Stimulated activated CD8-positive, alpha-beta memory T cell treated with anti-CD3 and anti-CD28 coated beads, Interleukin-7, amount 100 ng/mL, for 48 hours (primary cell): Measurements from ENCODE around the gene EPB41L1.

Experiments used
- DNase-seq, 2 donors: peaks; one replicate each; pipeline ENCODE4 v3.0.0-alpha.2; 2020; ENCODE audit warnings: low read depth in 1 of 2; ENCODE audit errors: extremely low read depth in 1 of 2

Gene EPB41L1

DNA sequence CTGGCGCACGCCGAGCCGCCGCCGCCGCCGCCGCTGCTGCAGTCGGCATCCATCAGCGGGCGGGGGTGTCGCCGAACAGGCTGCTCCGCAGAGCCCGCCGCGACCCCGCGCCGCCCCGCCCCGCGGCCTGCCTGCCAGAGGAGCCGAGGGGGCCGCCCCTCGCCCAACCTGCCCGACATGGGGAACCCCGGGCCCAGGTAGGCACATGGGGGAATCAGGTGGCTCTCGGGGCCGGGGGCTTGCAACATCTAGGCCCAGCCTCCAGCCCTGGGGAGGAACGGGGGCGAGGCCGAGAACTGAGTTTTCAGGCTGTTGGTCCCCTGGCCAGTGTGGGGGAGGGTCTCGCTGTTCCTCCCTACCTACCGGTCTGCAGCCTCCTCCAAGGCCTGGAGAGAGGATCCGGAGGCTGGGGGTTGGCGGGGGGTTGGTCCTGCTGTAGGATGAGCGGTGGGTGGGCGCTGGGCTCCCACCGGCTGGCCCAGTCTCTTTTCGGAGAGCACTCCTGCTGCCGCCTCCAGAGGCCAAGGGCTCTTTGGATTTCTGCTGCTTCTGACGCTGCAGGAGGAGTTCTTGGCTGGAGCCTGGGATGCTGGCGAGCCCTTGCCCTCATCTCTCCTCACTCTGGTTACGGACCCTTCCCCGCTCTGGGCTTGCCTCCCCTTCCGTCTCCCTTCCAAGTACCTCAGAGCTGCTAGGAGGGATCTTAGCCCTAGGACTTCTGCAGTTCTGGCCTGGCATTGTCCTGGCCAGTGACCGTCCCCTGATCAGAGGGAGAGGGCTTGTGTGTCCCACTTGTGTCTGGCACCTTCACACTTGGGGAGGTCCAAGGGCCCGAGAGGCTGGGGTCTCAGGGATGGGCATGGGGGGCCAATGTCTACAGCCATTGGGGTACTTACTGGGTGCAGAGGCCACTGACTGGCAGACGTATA, at the start of gene EPB41L1:
Gene EPB41L1, plus strand, starts transcription at position 41 of the 929 bp plus-strand sequence. CDS start 19,038 bp downstream, outside the sequence.
- DNase-seq, result no peak

DNA sequence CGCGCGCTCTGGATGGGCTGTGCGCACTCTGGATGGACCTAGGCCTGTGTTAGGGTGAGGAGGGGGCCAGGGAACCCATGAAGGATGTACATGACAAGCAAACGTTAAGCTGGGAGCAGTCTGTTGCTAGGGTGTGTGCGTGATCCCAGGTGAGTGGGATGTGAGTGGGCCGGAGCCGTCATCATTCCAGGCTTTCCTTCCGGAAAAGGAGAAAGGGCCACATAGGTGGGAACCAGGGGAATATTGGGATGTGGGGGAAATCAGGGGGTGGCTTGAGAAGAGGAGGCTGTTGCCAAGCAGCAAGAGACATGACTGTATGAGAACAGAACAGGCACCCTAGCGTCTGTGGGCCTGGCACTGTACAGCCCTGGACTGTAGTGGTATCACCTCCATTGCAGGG, 49.7 kb upstream of the EPB41L1 start:
- no peak for DNase-seq

DNA sequence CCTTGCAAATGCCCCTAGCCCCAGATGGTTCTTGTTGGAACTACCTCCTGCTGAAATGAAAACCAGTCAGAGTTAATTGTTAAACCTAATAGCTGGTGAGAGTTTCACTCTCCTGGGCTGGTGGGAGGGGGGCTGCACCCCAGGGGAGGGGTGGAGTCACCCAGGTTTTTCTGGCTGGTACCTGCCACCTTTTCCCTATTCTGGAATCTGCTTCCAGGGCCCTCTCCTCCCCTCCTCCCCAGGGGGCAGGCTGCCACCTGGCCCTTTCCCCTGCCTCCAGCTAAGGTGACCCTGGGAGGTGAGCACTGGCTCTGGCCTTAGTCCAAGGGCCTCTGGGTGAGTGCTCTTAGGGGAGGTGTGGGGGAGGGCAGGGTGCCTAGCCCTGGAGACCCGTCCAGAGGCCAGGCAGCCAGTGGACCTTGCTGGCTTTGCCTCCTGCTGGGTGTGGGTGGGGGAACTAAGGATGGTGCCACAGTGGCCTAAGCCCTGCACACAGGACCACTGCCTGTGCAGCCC, 48.8 kb upstream of the EPB41L1 start:
- no peak for DNase-seq

DNA sequence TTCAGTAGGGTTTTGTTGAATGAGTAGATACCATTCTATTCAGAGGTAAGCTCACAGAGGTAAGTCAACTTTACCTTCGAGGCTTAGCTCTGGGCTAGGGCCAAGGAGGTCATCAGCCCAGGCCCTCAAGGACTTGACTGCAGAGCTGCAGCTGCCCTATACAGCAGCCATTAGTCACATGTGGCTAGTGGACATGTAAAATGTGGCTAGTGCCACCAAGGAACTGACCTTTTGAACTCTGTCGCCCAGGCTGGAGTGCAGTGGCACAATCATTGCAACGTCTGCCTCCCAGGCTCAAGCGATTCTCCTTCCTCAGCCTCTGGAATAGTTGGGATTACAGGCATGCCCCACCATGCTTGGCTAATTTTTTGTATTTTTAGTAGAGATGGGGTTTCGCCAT, 47.9 kb upstream of the EPB41L1 start:
- DNase-seq, result no peak

DNA sequence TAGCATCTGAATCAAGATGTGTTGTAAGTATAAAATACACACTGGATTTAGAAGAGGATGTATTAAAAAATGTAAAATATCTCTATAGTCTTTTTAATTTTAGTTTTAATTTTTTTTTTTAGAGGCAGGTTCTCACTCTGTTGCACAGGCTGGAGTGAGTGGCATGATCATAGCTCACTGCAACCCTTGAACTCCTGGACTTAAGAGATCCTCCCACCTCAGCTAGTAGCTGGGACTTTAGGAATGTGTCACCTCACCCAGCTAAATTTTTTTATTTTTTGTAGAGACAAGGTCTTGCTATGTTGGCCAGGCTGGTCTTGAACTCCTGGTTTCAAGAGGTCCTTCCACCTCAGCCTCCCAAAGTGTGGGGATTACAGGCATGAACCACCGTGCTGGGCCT, 46.7 kb upstream of the EPB41L1 start:
- DNase-seq, result no peak

DNA sequence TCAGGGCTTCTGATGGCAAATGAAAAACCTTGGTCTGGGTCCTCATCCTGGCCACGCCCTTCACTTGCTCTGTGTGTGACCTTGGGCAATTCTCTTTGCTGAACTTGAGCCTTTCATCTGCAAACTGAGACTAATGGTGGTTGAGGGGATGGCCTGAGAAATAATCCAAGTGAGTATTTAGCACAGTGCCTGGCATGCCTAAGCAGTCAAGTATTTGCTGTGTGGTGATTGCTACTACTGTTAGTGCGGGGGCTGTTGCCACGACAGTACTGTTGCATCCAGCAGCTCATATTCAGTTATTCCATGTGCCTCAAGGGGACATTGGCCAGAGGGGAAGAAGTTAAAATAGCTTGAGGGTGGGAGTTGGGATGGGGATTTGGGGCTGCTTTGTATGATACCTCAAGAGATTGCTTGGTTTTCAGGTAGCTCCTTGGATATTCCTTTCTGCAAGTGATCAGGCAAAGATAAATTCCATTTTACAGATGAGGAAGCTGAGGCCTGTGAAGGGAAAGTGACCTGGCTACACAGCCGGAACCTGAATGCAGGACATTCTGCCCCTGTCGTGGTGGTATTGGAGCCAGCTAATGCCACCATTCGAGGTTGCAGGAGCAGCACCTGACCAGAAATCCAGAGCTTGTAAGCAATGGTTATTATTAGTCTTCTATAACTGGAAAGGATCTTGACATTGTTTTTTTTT, 45.1 kb upstream of the EPB41L1 start:
- no peak for DNase-seq

DNA sequence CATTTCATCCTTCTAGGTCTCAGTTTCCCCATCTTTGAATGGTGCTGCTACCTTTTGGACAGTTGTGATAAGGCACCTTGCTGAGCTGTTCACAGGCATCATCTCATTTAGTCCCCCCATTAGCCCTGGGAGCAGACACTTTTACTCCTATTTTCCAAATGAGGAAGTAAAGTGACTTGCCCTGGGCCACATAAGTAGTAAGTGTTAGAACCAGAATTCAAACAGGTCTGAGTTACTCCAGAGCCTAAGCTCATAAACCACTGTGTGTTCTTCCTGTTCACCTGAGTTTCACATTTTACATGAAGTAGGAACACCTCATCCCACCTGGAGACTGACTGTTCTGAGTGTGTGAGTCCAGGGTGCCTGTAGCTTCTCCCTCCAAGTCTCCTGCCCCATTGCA, 43.5 kb upstream of the EPB41L1 start:
- no peak for DNase-seq

DNA sequence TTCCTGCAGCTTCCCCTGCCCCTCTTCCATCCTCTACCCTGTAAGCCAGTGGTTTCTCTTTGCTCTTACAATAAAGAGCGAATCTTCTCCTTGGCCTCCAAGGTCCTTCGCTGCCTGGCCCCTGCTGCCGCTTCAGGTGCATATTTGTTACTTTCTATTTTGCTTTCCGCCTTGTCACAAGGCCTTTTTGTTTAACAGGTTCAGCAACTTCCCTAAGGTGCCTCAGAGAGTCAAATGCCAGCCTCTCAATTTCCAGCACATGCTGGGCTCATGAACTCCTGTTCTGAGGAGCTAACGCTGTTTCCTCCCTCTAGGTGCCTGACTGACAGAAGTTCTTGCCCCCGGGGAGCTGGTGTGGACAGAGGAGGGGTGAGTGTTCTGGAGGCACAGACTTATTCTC, 42.4 kb upstream of the EPB41L1 start:
- no peak for DNase-seq

DNA sequence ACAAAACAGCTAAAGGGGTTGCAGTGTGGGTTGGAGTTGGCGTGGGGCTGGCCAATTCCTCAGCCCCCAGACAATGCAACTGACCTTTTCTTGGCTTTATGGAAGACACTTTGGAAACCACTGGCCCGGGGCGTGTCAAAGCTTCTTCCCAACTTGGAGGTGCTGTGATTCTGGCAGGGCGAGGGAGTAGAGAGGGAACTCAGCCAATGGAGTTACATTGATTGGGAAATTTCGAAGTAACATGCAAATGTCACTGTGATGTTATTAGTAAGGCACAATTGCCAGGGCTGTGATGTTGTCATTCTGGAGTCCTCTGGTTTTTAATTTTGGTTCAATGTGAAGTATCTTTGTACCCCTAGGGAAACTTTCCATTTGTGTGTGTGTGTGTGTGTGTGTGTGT, 41.5 kb upstream of the EPB41L1 start:
- no peak for DNase-seq

DNA sequence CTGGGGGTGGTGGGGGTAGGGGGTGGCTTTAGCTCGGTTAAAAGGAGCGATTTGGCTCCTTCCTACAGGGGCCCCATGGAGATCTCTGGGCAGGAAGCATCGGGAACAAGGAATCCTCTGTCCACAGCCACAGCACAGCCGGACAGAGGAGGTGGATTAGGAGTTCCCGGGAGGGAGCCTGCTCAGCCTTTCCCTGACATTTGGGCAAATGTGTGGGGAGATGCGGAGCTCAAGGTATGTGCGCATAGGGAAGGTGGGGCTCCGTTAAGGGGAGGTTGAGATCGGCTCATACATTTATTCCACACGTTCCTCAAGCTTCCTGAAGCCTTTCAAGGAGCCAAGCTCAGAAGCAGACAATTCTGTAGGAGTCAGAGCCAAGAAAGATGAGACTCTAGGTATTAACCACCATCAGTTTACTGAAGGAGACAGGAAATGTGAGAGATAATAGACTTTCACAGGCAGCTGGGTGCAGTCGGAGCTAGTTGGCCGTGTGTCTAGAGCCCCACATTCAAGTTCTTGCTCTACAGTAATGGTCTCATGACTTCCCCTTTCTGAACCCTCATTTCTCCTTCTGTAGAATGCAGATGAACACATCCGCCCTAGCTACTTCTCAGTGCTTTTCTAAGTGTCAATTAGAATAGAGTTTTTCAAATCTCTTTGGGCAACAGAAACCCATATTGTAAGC, 40.8 kb upstream of the EPB41L1 start:
- DNase-seq, result no peak

DNA sequence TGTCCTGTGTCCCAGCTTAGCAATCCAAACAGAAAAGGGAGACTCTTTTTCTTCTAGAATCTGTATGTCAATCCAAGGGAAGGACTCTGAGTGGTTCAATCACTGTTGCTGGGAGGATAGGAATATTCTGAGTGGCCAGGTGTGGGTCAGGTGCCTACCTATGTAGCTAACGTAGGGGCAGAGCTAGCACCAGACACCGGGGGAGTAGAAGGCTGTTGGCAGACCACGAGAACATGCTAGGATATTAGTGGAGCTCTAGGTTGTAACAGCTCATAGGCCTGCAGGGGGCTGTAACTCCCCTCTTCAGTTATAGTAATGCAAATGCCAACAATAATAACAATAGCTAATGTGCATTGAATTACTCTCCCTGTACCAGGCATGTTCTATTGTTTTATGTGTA, 39.8 kb upstream of the EPB41L1 start:
- DNase-seq, result no peak

DNA sequence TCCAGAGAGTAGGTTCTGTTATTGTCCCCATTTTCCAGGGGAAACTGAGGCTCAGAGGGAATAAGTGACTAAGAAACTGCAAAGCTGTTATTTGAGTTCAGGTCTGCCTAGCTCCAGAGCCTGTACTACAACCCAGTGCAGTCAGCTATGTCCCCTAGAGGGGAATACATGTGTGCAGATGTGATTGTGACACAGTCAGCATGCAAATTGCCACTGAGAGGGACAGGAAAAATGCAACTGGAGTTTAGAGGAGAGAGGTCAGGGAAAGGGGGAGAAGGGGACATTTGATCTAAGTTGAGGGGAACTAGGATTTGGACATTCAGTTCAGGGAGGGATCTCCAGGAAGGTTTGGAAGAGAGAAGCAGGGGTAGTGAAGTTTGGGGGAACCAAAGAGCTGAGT, 38.6 kb upstream of the EPB41L1 start:
- DNase-seq, result no peak

DNA sequence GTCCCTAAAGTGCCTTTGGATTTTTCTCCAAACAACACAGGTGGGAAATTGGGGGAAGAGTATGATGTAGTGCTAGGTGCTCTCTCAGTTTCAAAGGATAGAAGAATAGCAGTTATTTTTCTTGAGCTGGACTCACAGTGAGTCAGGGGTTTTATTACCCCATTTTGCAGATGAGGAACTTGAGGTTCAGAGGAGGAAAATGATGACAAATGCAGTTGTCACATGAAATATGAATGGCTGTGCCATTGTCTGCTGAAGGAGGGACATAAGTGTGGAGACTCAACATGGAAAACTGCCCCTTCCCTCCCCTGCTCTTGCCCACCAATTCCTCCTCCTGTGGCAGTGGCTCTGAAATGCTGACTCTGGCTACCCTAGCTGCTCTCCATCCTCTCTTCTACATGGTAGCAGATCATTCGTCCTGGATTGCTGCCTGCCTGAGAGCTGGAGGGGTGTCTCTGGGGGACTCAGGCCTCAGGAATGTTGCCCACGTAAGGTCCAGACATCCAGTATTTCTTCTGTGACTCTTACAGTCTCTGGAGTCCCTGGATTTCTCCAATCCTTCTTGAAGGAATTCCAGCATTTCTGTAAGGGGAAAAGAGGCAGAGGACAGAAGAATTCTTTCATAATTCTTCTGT, 37.6 kb upstream of the EPB41L1 start:
- no peak for DNase-seq

DNA sequence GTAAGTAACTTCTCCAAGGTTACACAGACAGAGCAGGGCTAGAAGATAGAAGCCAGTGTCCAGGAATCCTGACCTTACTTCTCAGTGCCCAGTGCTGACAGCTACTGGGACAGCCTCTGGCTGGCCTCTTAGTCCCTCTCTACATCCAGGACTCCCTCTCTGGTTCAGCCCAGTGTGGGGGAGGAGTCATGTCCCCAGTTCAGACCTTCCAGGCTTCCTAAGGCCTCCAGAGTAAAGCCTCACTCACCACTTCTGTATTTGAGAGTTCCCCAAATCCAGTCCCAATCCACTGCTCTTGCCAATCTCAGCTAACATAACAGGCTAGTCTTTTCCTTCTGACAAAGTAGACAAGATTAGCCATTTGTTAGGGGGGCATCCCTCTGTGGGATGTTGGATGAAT, 36.9 kb upstream of the EPB41L1 start:
- DNase-seq, result no peak

DNA sequence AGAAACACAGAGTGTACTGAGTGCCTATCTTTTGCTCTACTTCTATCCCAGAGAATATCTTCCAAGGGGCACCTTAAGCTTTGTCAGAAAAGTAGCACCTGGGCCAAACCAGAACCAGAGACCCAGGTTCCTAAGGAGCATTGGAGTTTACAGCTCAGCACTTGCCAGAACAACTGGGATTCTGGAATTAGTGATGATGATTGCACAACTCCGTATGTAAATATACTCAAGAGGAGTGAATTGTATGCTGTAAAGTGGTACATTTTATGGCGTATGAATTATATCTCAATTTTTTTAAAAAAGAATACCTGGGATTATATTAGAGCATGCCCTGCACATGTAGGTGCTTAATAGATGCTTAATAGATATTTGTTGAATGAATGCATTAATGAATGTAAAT, 36.2 kb upstream of the EPB41L1 start:
- no peak for DNase-seq

DNA sequence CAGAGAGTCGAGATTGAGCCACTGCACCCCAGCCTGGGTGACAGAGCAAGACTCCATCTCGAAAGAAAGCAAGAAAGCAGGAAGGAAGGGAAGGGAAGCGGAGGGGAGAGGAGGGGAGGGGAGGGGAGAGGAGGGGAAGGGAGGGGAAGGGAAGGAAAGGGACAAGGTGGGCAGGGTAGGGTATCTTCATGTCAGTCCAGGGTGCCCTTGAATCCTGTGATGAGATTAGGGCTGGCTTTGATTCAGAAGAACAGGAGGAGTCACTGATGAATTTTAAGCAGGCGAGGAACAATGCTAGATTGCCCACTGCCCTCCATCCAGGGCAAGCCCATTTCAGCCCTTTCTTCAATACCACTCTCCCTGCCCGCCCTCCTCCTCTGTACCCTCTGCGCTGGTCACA, 35.0 kb upstream of the EPB41L1 start:
- DNase-seq, result no peak

DNA sequence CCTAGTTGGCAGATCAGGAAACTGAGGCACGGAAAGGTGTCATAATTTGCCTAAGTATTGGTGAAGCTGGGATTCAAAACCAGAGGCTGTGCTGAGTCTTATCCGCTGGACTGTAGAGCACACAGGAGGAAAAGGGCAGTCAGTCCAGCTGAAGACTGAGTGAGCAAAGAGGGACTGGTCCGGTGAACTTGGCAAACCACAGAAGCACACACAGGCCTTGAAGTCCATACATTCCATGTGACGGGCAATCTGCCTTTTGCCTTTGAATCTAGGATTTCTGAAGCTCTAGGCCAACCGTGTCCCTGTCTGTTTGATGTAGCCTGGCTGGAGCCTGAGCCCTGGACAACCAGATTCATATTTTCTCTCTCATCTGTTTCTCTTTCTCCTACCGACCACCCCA, 34.3 kb upstream of the EPB41L1 start:
- DNase-seq, result no peak

DNA sequence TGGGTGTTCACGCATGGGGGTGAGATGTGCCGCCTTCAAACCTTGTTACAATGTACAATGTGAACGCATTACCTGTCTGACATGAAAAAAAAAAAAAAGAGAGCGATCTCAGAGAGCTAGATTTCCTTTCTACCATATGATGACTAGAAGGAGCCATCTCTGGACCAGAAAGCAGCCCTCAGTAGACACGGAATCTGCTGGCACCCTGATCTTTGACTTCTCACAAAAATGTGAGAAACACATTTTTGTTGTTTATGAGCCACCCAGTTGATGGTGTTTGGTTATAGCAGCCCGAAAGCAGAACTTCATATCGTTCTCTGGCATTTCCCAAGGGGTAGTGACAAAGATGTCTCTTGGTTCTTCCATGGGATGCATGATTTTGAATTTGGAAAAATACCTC, 33.5 kb upstream of the EPB41L1 start:
- DNase-seq, result no peak

DNA sequence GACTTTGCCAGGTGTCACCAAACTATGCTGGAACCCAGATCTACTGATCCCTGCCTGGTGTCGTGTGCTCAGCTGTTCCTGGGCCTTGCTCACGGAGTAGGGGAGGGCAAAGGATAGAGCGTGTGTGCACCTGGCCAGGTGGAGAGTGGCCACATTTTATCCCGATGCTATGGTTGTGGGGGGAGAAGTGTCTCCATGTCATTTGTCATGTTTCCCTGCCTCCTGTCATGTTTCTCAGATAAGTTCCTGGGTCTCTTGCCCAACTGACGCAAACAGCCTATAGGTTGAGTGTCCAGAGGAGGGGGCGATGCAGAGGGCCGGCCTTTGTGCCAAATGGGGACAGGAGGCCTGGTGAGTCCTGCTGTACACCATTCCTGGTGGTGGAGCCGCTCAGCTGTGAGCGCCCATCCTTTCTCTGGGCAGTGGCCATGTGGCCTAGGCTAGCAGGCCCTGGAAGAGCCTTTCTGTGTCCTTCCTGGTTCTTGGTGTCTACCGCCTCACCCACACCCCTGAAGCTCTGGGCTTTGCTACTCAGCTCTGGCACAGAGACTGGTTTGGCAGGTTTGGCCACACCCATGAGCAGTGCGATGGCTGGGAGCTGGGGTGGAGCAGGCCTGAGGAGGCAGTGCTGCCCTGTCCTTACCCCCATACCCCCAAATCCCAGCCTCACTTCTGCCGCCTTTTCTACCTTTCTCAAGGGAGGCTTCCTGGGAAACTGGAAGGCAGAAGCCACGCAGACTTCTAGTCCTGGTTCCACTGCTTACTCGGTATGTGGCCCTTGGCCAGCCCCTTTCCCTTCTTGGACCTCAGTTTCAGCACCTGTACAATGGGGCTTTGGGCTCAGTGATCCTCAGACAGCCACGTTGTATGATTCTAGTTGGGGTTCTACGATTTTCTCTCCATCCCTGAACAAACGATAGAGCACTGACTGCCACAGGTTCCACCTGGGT, 32.3 kb upstream of the EPB41L1 start:
- DNase-seq, result no peak

DNA sequence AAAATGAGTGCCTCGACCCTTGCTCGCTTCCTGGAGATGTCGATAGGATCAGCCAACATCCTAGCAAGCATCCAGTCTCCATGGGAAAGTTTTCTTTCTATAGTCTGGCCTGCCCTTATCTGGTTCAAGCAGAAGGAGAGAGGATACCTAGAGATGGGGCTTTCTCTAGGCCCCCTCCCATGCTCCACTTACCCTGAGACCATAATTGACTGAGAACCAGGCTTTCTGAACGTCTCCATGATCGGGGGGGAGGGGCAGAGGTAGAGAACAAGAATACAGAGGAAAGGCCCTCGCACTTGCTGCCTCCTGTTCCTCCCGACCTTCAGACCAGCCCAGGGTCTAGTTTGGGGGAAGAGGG, 31.6 kb upstream of the EPB41L1 start:
- no peak for DNase-seq
